HCT116 (cell line): ENCODE results near the gene SALL3. TPM values are rescaled to one million over a fixed set of nuclear protein-coding genes. Genes with fewer than 3 reads are reported as not detected.

ENCODE experiments used
- ATAC-seq: fragments of 200-7000 bp; cut with Tn5 transposase; 2 replicates; pipeline ENCODE4 v1.9.1; 2020; ENCODE audit warnings: mild to moderate bottlenecking, moderate library complexity
- BruUV-seq: library from RNA; stranded (reverse); fragments of 400-500 nt; replicated peaks from 2 replicates; lab custom pipeline; 2021; lab: Mats Ljungman, UMichigan
- CTCF ChIA-PET: fragments of 300-600 bp; sonication (Branson Sonifier 250); formaldehyde crosslinking; loops from one replicate; lab custom pipeline; 2021; ENCODE audit warnings: antibody characterized with exemption; lab: Charles Lee
- POLR2A ChIA-PET: fragments of 300-600, 350-600 bp; sonication (Branson Sonifier 250); formaldehyde crosslinking; loops from one replicate; lab custom pipeline; 2021; ENCODE audit warnings: antibody characterized with exemption; lab: Charles Lee
- RAD21 ChIA-PET, 2 experiments: fragments of 300-600 bp; sonication (Branson Sonifier 250); formaldehyde crosslinking; loops; one replicate each; lab custom pipeline; 2023; ENCODE audit warnings: low total read pairs in 2 of 2; ENCODE audit not compliant: uncharacterized antibody in 2 of 2, unreplicated experiment in 2 of 2, low non-redundant PET in 1 of 2; lab: Charles Lee
- DNase-seq: peaks from one replicate; pipeline ENCODE4 v3.0.0-alpha.2; 2010; ENCODE audit warnings: low read depth, low spot score
- H2AFZ ChIP-seq: fragments of 200-600 bp; shearing (Covaris generic), sonication (generic); 2 replicates; pipeline ENCODE4 v1.6.1; 2017; ENCODE audit warnings: low read depth, mixed run types, mixed read lengths, antibody characterized with exemption, low read length; ENCODE audit not compliant: poor library complexity, severe bottlenecking
- H3K27ac ChIP-seq: 2 replicates; pipeline ENCODE4 v1.5.1; 2012; ENCODE audit warnings: low read depth, low read length
- H3K27me3 ChIP-seq: fragments of 200-600 bp; sonication (generic); 2 replicates; pipeline ENCODE4 v1.6.1; 2016; ENCODE audit warnings: mixed run types, low read length, mixed read lengths; ENCODE audit not compliant: insufficient read depth
- H3K36me3 ChIP-seq, 2 experiments: fragments of 200-500 bp in 1 of 2; fragments of 200-600 bp in 1 of 2; sonication (Bioruptor generic) in 1 of 2; sonication (generic) in 1 of 2; 2 replicates each; pipeline versions ENCODE4 v1.5.1 to v1.6.1; 2014 to 2016; ENCODE audit warnings: low read length in 2 of 2, inconsistent platforms in 1 of 2, mixed read lengths in 1 of 2, mixed run types in 1 of 2; ENCODE audit not compliant: insufficient read depth in 2 of 2, control insufficient read depth in 1 of 2
- H3K4me1 ChIP-seq, 2 experiments: fragments of 200-600 bp in 1 of 2; sonication (generic) in 1 of 2; 2 replicates each; pipeline versions ENCODE4 v1.5.1 to v1.6.1; 2012 to 2017; ENCODE audit warnings: low read length in 2 of 2, inconsistent platforms in 1 of 2, mild to moderate bottlenecking in 1 of 2, mixed read lengths in 1 of 2, mixed run types in 1 of 2, moderate library complexity in 1 of 2; ENCODE audit not compliant: insufficient read depth in 2 of 2, control insufficient read depth in 1 of 2
- H3K4me2 ChIP-seq: fragments of 200-600 bp; sonication (generic); 2 replicates; pipeline ENCODE4 v1.6.1; 2017; ENCODE audit warnings: mixed run types, low read length, mixed read lengths
- H3K4me3 ChIP-seq, 2 experiments: fragments of 200-600 bp in 1 of 2; sonication (generic) in 1 of 2; replicated peaks in 1 of 2; 2 replicates each; pipeline ENCODE4 v1.5.1; 2011 to 2016; ENCODE audit warnings: low read length in 2 of 2, control low read depth in 1 of 2, low read depth in 1 of 2, mild to moderate bottlenecking in 1 of 2, mixed read lengths in 1 of 2, mixed run types in 1 of 2
- H3K79me2 ChIP-seq: fragments of 200-600 bp; sonication (generic); 2 replicates; pipeline ENCODE4 v1.6.1; 2017; ENCODE audit warnings: mild to moderate bottlenecking, mixed run types, low read length, moderate library complexity, mixed read lengths; ENCODE audit not compliant: insufficient read depth
- H3K9ac ChIP-seq: fragments of 200-600 bp; sonication (generic); 2 replicates; pipeline ENCODE4 v1.6.1; 2016; ENCODE audit warnings: low read length, mixed read lengths
- H3K9me2 ChIP-seq: fragments of 200-600 bp; sonication (generic), shearing (Covaris generic); 2 replicates; pipeline ENCODE4 v1.6.1; 2017; ENCODE audit warnings: mixed run types, mild to moderate bottlenecking, moderate library complexity; ENCODE audit not compliant: insufficient read depth
- H3K9me3 ChIP-seq, 2 experiments: fragments of 200-500 bp in 1 of 2; fragments of 200-600 bp in 1 of 2; sonication (Bioruptor generic) in 1 of 2; sonication (generic) in 1 of 2; 2 replicates each; pipeline ENCODE4 v1.6.1; 2014 to 2017; ENCODE audit warnings: low read length in 2 of 2, mixed read lengths in 2 of 2, inconsistent platforms in 1 of 2, low read depth in 1 of 2, mild to moderate bottlenecking in 1 of 2, mixed run types in 1 of 2, moderate library complexity in 1 of 2; ENCODE audit not compliant: control insufficient read depth in 1 of 2, insufficient read depth in 1 of 2
- H4K20me1 ChIP-seq: fragments of 200-600 bp; sonication (generic), shearing (Covaris generic); 2 replicates; pipeline ENCODE4 v1.6.1; 2017; ENCODE audit warnings: mixed run types, mild to moderate bottlenecking, moderate library complexity; ENCODE audit not compliant: insufficient read depth
- ATF3 ChIP-seq: IDR thresholded peaks from 2 replicates; pipeline ENCODE4 v1.6.1; 2012
- CBX3 ChIP-seq: IDR thresholded peaks from 2 replicates; pipeline ENCODE4 v1.6.1; 2012; ENCODE audit warnings: low read depth
- ELF1 ChIP-seq: IDR thresholded peaks from 2 replicates; pipeline ENCODE4 v1.6.1; 2012; ENCODE audit warnings: low read depth, borderline replicate concordance
- FOSL1 ChIP-seq: IDR thresholded peaks from 2 replicates; pipeline ENCODE4 v1.6.1; 2012; ENCODE audit warnings: low read depth
- POLR2A ChIP-seq: IDR thresholded peaks from 2 replicates; pipeline ENCODE4 v1.7.0; 2011; ENCODE audit warnings: borderline replicate concordance; ENCODE audit not compliant: insufficient read depth, insufficient read length; ENCODE audit errors: extremely low read depth
- POLR2AphosphoS5 ChIP-seq: IDR thresholded peaks from 2 replicates; pipeline ENCODE4 v1.6.1; 2011; ENCODE audit warnings: mild to moderate bottlenecking, low read depth, low read length, moderate library complexity
- SRF ChIP-seq: IDR thresholded peaks from 2 replicates; pipeline ENCODE4 v1.6.1; 2012; ENCODE audit warnings: low read depth
- YY1 ChIP-seq: IDR thresholded peaks from 2 replicates; pipeline ENCODE4 v1.6.1; 2011; ENCODE audit warnings: low read length, low read depth, moderate library complexity, mild to moderate bottlenecking; ENCODE audit not compliant: insufficient replicate concordance; ENCODE audit errors: extremely low read depth
- intact Hi-C: fragments of 100-400 bp; cut with micrococcal nuclease; formaldehyde crosslinking; loops from 2 replicates; pipeline ENCODE4 v1.10.0; 2022
- total RNA-seq: library from RNA; stranded (reverse); gene quantifications from one replicate; pipeline ENCODE4 v1.2.1, GENCODE V29; 2021; ENCODE audit not compliant: unreplicated experiment

SALL3 gene
- total RNA-seq, 1 experiment from 2014 or later = not detected

GRCh38 chr18:79046522-79046921 is 66.9 kb downstream of the SALL3 start:
- Histone ChIP-seq H3K27ac (no peak overlapping the region), H3K36me3 (no peaks in the 10 kb centered on the region), H3K27me3 (no peaks in the 10 kb centered on the region), H3K4me1 (peaks cover 0 to 6% of the 10 kb centered on the region in 2 experiments; a peak in 3 of 4 replicates), H3K9ac (no peak overlapping the region), H3K9me2 (no peaks in the 10 kb centered on the region), H3K9me3 (no peaks in the 10 kb centered on the region), H3K4me3 (no peak overlapping the region), H3K4me2 (no peak overlapping the region), H4K20me1 (no peaks in the 10 kb centered on the region), H2AFZ (no peak overlapping the region)
- ATAC-seq = no peak
- BruUV-seq = no TSS peak
- ChIA-PET POLR2A (no interaction called here), CTCF (no interaction called here), RAD21 (no interaction called here)
- intact Hi-C loops = no loop called here
- DNase-seq = no peak
- TF ChIP-seq SRF (no peak), YY1 (no peak)
- TF ChIP-seq, all 23 proteins: peak for 0
- H3K79me2 ChIP-seq = no peaks in the 10 kb centered on the region

- H4K20me1 ChIP-seq = no peaks in the 10 kb centered on the region
- no TSS peak for BruUV-seq
- no peak overlapping the region for H3K27ac ChIP-seq
- intact Hi-C loops = no loop called here
- RAD21 ChIA-PET = no interaction called here
- peak overlapping the region; percentile 26 for H2AFZ ChIP-seq
- no peaks in the 10 kb centered on the region for H3K9me2 ChIP-seq
- ATAC-seq (no peak), DNase-seq (no peak)
- H3K36me3 ChIP-seq = no peaks in the 10 kb centered on the region
- no peak overlapping the region for H3K4me3 ChIP-seq
- no peak overlapping the region for H3K9ac ChIP-seq
- CTCF ChIA-PET = no interaction called here
- no peak for TF ChIP-seq POLR2A
- TF ChIP-seq FOSL1 = no peak
- no peak for TF ChIP-seq POLR2AphosphoS5
- no peak for TF ChIP-seq CBX3
- TF ChIP-seq ATF3 = no peak
- no peak for TF ChIP-seq ELF1
- H3K9me3 ChIP-seq = no peaks in the 10 kb centered on the region
- H3K27me3 ChIP-seq = no peaks in the 10 kb centered on the region; the same call in 1 of the 2 replicates
- POLR2A ChIA-PET = no interaction called here
- H3K4me1 ChIP-seq = peaks cover 0 to 6% of the 10 kb centered on the region in 2 experiments; a peak in 3 of 4 replicates
- H3K79me2 ChIP-seq = no peaks in the 10 kb centered on the region
- H3K4me2 ChIP-seq = peak overlapping the region; percentile 30; the same call in 1 of the 2 replicates
Observed at GRCh38 chr18:79047556-79048244, 68.1 kb downstream of the SALL3 start.
